ENCODE measurements around the gene CDK5RAP2. TPM values are rescaled to one million over a fixed set of nuclear protein-coding genes. Genes with fewer than 3 reads are reported as not detected.
"Not testable (repeated sequence)": the region's sequence is repeated elsewhere in the genome, so short reads cannot be mapped to it uniquely, and the experiment has no call there.

Gene CDK5RAP2
- total and polyA plus RNA-seq, 2 donors: 27.5 to 31.9 TPM

DNA sequence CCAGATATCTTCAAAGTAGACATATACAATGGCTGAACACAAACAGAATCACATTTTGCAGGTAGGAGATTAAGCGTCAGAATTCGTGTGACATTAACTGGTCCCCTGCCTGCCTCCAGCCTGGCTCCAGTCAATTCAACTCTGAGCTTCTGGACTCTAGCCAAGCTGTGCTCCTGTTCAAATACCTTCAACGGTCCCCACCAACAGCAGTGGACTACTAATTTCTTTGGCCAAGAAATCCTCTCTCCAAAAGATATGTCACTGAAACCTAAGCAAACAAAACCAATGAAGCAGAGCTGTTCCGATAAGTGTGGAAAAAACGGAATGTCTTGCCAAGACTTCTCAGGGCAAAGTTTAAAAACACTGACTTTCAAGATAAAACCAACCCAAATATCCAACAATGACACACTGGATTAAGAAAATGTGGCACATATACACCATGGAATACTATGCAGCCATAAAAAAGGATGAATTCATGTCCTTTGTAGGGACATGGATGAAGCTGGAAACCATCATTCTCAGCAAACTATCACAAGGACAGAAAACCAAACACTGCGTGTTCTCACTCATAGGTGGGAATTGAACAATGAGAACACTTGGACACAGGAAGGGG, 49.6 kb downstream of the CDK5RAP2 start:
- 88% methylated on average over 6 of the region's 6 CpGs for WGBS
- DNase-seq (ENCODE audit: extremely low spot score); H3K4me1 ChIP-seq (ENCODE audit: insufficient read depth); H3K36me3 ChIP-seq (ENCODE audit: insufficient read depth); H3K27ac ChIP-seq (ENCODE audit: low read depth); H3K4me3 ChIP-seq (ENCODE audit: low read depth, low read length): not testable (repeated sequence)

DNA sequence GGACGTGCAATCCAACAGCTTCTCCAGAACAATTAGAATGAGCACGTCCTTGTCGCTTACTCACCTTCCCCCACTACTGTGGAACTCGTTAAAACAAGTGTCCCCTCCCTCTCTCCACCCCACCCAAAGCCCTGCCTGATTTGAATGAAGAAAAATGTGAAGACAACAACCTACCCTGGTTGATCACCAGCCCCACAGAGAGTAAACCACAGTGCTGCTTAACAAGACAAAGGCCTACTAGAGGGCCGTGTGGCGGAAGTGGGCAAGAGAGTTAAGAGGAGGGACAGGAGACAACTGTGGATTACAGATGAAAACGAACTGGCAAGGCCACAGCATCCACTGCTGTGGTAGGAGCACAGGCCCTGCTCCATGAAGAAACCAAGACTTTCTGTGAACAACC, 51.1 kb downstream of the CDK5RAP2 start:
- H3K36me3 ChIP-seq (ENCODE audit: insufficient read depth): peaks cover 8% of the 10 kb centered on the region
- 73% methylated on average over 7 of the region's 7 CpGs for WGBS
- no peak overlapping the region for H3K4me3 ChIP-seq (ENCODE audit: low read depth, low read length)
- no peak for DNase-seq (ENCODE audit: extremely low spot score)
- H3K27ac ChIP-seq (ENCODE audit: low read depth): no peak overlapping the region
- H3K4me1 ChIP-seq (ENCODE audit: insufficient read depth): no peaks in the 10 kb centered on the region

DNA sequence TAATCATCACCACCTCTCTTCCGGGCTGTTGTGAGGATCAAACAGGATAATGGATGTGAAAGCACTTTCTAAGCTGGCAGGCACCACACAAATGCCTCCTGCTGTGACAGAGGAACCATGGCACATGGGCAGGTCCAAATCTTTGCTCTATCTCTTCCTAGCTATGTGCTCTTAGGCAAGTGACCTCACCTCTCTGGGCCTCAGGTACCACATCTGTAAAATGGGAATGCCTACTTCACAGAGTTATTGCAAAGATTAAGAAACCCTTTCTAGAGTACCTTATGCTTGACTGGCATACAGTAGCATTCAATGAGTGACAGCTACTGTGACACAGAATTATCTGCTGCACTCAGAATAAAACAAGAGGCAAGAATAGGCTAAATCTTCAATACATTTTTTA, 51.6 kb downstream of the CDK5RAP2 start:
- no peak for DNase-seq (ENCODE audit: extremely low spot score)
- no peak overlapping the region for H3K27ac ChIP-seq (ENCODE audit: low read depth)
- WGBS: 84% methylated on average over 1 of the region's 1 CpG
- H3K4me1 ChIP-seq (ENCODE audit: insufficient read depth): no peaks in the 10 kb centered on the region
- no peak overlapping the region for H3K4me3 ChIP-seq (ENCODE audit: low read depth, low read length)
- peaks cover 9% of the 10 kb centered on the region for H3K36me3 ChIP-seq (ENCODE audit: insufficient read depth)

DNA sequence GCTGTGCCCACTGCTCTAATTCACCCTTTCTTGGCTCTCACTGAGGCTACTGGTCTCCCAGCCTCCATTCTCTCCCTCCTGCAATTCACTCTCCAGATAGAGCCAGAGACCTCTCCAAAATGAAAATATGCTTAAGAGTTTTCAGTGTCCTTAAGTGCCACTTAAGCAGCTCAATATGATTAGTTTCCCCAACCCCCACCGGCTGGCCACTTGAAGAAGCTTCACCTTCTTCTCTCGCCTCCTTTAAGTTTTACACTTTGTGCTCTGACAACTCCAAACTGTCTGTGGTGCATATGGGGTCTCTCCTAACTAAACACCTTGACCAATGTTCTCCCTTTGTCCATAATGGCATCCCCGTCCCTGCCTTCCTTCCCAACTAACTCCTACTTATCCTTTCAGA, 53.4 kb downstream of the CDK5RAP2 start:
- no peak for DNase-seq (ENCODE audit: extremely low spot score)
- WGBS: 98% methylated on average over 3 of the region's 3 CpGs
- H3K4me1 ChIP-seq (ENCODE audit: insufficient read depth): no peaks in the 10 kb centered on the region
- H3K36me3 ChIP-seq (ENCODE audit: insufficient read depth): peaks cover 9% of the 10 kb centered on the region
- H3K27ac ChIP-seq (ENCODE audit: low read depth): no peak overlapping the region
- H3K4me3 ChIP-seq (ENCODE audit: low read depth, low read length): no peak overlapping the region

DNA sequence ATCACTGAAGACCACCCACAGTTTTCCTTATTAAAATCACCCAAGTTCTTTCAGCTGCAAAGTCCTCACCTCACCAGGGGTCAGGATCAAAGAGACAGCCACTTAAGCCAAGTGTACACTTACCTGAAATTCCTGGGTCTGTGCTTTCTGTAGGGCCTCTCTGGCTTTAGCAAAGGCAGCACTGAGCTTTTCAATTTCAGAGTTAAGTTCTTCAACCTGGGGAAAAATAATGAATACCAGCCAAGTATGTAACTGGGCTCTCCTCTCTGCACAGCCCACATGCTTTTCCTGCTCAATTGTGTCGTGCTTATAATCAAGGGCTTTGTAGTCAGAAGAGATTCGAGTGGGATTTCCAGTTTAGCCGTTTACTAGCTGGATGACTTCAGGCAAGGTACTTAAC, 55.1 kb downstream of the CDK5RAP2 start:
- Histone ChIP-seq H3K36me3 (ENCODE audit: insufficient read depth) (peaks cover 9% of the 10 kb centered on the region), H3K4me1 (ENCODE audit: insufficient read depth) (no peaks in the 10 kb centered on the region), H3K4me3 (ENCODE audit: low read depth, low read length) (no peak overlapping the region), H3K27ac (ENCODE audit: low read depth) (no peak overlapping the region)
- WGBS: 70% methylated on average over 3 of the region's 3 CpGs
- DNase-seq (ENCODE audit: extremely low spot score): no peak

DNA sequence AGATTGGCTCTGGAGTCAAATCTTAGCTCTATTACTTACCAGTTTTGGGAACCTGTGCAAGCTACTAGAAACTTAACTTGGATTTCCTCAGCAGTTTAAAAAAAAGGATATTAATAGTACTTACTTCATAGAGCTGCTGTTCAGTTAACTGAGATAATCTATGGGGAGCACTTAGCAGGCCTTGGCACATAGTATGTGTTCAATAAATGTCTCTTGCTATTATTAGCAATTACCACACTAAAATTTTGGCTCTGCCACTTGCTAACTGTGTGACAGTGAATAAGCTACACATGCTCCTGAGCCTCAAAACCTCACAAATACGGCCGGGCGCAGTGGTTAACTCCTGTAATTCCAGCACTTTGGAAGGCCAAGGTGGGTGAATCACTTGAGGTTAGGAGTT, 55.9 kb downstream of the CDK5RAP2 start:
- 91% methylated on average over 3 of the region's 3 CpGs for WGBS
- H3K4me3 ChIP-seq (ENCODE audit: low read depth, low read length): no peak overlapping the region
- DNase-seq (ENCODE audit: extremely low spot score): no peak
- H3K36me3 ChIP-seq (ENCODE audit: insufficient read depth): peaks cover 9% of the 10 kb centered on the region
- no peak overlapping the region for H3K27ac ChIP-seq (ENCODE audit: low read depth)
- no peaks in the 10 kb centered on the region for H3K4me1 ChIP-seq (ENCODE audit: insufficient read depth)

DNA sequence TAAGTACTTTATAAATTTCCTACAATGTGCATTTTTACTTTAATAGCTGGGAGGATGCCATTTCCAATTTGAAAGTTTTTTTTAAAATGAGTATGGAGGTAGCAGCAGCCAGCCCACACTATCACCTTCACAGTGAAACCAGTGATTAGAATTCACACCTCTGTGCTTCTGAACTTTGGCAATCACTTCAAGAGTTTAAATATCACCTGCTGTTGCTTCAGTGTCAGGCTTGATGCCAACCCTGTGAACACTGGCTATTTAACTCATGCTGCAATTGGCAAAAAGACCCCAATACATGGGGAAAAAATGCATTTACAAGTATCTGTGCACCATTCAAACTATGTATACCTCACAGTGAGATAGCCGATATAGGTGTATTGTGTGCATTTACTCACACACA, 57.4 kb downstream of the CDK5RAP2 start:
- Histone ChIP-seq H3K4me3 (ENCODE audit: low read depth, low read length) (no peak overlapping the region), H3K27ac (ENCODE audit: low read depth) (no peak overlapping the region), H3K36me3 (ENCODE audit: insufficient read depth) (peaks cover 11% of the 10 kb centered on the region), H3K4me1 (ENCODE audit: insufficient read depth) (no peaks in the 10 kb centered on the region)
- 99% methylated on average over 1 of the region's 1 CpG for WGBS
- DNase-seq (ENCODE audit: extremely low spot score): no peak

DNA sequence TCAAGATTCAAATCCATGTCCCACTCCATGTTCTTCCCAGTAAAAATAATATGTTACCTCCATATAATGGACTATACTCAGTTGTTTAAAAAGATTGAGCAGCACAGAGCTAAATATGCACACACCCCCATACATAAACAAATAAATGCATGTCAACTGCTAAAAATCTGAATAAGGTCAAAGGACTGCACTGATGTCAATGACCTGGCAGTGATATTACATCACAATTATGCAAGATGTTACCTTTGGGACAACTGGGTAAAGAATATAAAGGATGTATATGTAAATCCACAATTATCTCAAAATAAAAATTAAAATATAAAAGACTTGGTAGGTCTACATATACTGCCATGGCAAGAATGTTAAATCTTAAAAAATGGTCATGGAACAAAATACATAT, 57.9 kb downstream of the CDK5RAP2 start:
- no peak overlapping the region for H3K27ac ChIP-seq (ENCODE audit: low read depth)
- H3K36me3 ChIP-seq (ENCODE audit: insufficient read depth): peaks cover 11% of the 10 kb centered on the region
- H3K4me1 ChIP-seq (ENCODE audit: insufficient read depth): no peaks in the 10 kb centered on the region
- no peak overlapping the region for H3K4me3 ChIP-seq (ENCODE audit: low read depth, low read length)
- DNase-seq (ENCODE audit: extremely low spot score): no peak

DNA sequence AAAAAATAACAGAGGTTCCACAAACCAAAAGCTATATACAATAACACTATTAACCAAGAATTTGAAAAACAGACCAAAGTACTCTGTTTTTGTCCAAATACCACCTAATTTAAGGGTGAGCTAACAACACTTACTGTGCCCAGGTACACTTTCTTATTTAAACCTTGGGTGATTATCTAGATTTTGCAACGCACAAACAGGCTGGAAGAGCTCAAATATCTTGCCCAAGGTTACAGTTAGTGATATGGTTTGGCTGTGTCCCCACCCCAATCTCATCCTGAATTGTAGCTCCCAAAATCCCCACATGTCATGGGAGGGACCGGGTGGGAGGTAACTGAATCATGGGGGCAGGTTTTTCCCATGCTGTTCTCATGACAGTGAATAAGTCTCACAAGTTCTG, 58.9 kb downstream of the CDK5RAP2 start:
- Histone ChIP-seq H3K27ac (ENCODE audit: low read depth) (no peak overlapping the region), H3K4me3 (ENCODE audit: low read depth, low read length) (no peak overlapping the region), H3K4me1 (ENCODE audit: insufficient read depth) (no peaks in the 10 kb centered on the region), H3K36me3 (ENCODE audit: insufficient read depth) (peaks cover 13% of the 10 kb centered on the region)
- WGBS: 95% methylated on average over 2 of the region's 2 CpGs
- DNase-seq (ENCODE audit: extremely low spot score): no peak

DNA sequence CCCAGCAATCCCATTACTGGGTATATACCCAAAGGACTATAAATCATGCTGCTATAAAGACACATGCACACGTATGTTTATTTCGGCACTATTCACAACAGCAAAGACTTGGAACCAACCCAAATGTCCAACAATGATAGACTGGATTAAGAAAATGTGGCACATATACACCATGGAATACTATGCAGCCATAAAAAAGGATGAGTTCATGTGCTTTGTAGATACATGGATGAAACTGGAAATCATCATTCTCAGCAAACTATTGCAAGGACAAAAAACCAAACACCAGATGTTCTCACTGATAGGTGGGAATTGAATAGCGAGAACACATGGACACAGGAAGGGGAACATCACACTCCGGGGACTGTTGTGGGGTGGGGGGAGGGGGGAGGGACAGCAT, 64.0 kb downstream of the CDK5RAP2 start:
- H3K27ac ChIP-seq (ENCODE audit: low read depth); DNase-seq (ENCODE audit: extremely low spot score); H3K4me3 ChIP-seq (ENCODE audit: low read depth, low read length); H3K4me1 ChIP-seq (ENCODE audit: insufficient read depth): not testable (repeated sequence)
- 96% methylated on average over 4 of the region's 4 CpGs for WGBS
- H3K36me3 ChIP-seq (ENCODE audit: insufficient read depth): peaks cover 11% of the 10 kb centered on the region

DNA sequence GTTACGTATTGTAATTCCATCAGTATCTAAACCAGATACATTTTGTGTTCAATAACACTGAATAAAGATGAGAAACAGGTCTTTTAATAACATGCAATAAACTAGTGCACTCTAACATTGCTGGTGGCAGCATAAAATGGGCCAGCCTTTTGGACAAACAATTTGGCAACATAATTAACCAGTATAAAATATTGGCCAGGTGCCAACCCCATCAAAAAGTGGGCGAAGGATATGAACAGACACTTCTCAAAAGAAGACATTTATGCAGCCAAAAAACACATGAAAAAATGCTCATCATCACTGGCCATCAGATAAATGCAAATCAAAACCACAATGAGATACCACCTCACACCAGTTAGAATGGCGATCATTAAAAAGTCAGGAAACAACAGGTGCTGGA, 64.5 kb downstream of the CDK5RAP2 start:
- H3K4me3 ChIP-seq (ENCODE audit: low read depth, low read length); DNase-seq (ENCODE audit: extremely low spot score); H3K27ac ChIP-seq (ENCODE audit: low read depth); H3K4me1 ChIP-seq (ENCODE audit: insufficient read depth): not testable (repeated sequence)
- 98% methylated on average over 3 of the region's 3 CpGs for WGBS
- H3K36me3 ChIP-seq (ENCODE audit: insufficient read depth): peaks cover 11% of the 10 kb centered on the region

DNA sequence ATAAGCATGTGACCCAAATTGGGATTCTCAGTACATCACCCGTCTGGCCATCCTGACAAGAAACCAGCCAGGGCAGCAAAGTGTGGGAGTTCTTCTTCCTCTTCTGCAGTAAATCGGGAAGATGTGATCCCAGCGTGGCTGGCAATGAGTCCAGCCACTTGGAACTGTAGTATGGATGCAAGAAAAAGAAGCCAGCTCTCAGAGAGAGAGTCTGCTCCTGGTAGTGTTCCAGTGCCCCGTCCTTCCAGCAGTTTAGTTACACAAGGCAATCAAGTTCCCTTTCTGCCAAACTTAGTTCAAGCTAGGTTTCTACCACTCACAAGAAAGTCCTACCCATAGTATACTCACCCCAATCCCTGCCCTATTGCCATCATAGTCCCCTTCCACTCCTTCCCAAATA, 65.6 kb downstream of the CDK5RAP2 start:
- no peak for DNase-seq (ENCODE audit: extremely low spot score)
- no peak overlapping the region for H3K27ac ChIP-seq (ENCODE audit: low read depth)
- peaks cover 11% of the 10 kb centered on the region for H3K36me3 ChIP-seq (ENCODE audit: insufficient read depth)
- 95% methylated on average over 4 of the region's 4 CpGs for WGBS
- H3K4me3 ChIP-seq (ENCODE audit: low read depth, low read length): no peak overlapping the region
- no peaks in the 10 kb centered on the region for H3K4me1 ChIP-seq (ENCODE audit: insufficient read depth)

DNA sequence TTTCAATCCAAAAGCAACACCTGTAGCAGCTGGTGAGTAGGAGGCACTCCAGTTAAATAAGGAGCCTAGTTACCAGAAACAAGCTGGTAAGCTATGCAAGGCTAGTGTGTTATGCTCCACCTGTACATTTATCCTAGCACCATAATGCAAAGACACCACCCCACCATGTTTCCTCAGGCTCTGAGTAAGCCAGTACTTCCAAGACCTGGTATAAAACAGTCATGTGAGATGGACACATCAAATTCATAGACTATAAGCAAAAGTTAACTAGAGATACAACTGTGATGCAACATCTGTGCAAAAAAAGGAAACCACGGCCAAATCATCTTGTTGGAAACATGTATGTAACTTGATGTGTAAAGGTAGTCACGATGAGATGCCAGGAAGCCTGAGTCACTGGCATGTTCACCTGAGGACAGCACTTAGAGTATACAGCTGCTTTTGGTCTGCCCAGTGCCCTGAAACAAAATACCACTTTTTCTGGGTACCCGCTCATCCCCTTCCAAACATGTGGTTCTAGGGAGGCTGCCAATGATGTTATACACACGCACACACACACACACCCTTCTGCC, 66.1 kb downstream of the CDK5RAP2 start:
- peaks cover 11% of the 10 kb centered on the region for H3K36me3 ChIP-seq (ENCODE audit: insufficient read depth)
- 96% methylated on average over 4 of the region's 4 CpGs for WGBS

DNA sequence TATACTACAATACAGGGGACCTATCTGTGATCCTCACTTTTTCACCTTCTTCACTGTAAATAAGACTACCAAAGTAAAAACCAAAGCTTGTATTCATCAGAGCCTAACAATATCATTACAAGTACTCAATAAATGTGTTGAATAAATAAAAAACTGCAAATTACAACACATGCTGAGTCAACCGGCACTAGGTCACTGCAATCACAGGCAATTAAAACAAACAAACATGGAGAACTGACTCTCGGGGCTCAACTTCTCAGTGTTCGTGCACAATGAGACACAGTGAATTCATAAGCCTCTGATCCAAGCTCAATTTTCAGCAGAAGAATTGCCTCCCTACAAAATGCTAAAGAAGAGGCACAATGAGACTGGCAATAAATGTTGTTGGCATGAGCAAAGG, 69.2 kb downstream of the CDK5RAP2 start:
- no peak for DNase-seq (ENCODE audit: extremely low spot score)
- Histone ChIP-seq H3K4me3 (ENCODE audit: low read depth, low read length) (no peak overlapping the region), H3K4me1 (ENCODE audit: insufficient read depth) (no peaks in the 10 kb centered on the region), H3K27ac (ENCODE audit: low read depth) (no peak overlapping the region), H3K36me3 (ENCODE audit: insufficient read depth) (peaks cover 7% of the 10 kb centered on the region)
- 98% methylated on average over 3 of the region's 3 CpGs for WGBS

More for the DNA sequence above, 66.1 kb downstream of the CDK5RAP2 start:
- Histone ChIP-seq H3K27ac (ENCODE audit: low read depth) (no peak overlapping the region), H3K4me3 (ENCODE audit: low read depth, low read length) (no peak overlapping the region), H3K4me1 (ENCODE audit: insufficient read depth) (no peaks in the 10 kb centered on the region)
- DNase-seq (ENCODE audit: extremely low spot score): no peak

Measured in urinary bladder (tissue), 4 donors.